Right lobe of liver (tissue), 4 donors: ENCODE results near the gene ZFP36.

ENCODE experiments used
- CTCF ChIP-seq, 4 donors: fragments of 200-600 bp in 3 of 4; fragments of 450-650 bp in 1 of 4; IDR thresholded peaks; one replicate each; pipeline versions ENCODE4 v1.5.1 to v1.8.0; 2016 to 2022; ENCODE audit warnings: antibody characterized with exemption in 4 of 4, mild to moderate bottlenecking in 2 of 4
- POLR2A ChIP-seq: fragments of 450-650 bp; IDR thresholded peaks from one replicate; pipeline ENCODE4 v1.6.1; 2017; ENCODE audit warnings: antibody characterized with exemption, mild to moderate bottlenecking
- donor health status: DM: no; HTN: no; CAD: no.
- donor health status: DM: no; HTN: no; CAD: no.
- donor health status: DM: no; HTN: yes; CAD: no.

- TF ChIP-seq POLR2A: no peak
- no peak for TF ChIP-seq CTCF (IDR thresholded peaks at IDR 0.05)
These were observed 47.6 kb upstream of the ZFP36 start for GRCh38 chr19:39359026-39359425.
